ENCODE results near the gene RHOBTB3.

GRCh38 chr5:95684361-95684760 is 46.8 kb upstream of the RHOBTB3 start:
- TF ChIP-seq POLR2A (IDR thresholded peaks at IDR 0.05) = no peak
- TF ChIP-seq CTCF (IDR thresholded peaks at IDR 0.05) = no peak
- no peak for TF ChIP-seq EP300 (IDR thresholded peaks at IDR 0.05)
